Ovary (tissue), 9 donors: ENCODE results near the gene CD109. TPM values are rescaled to one million over a fixed set of nuclear protein-coding genes. Genes with fewer than 3 reads are reported as not detected.
A peak's percentile ranks its signal among the peaks of the same experiment; 100 is the strongest.

Source experiments
- DNase-seq, 5 donors: peaks; one replicate each; pipeline ENCODE4 v3.0.0-alpha.2; 2019 to 2020
- H3K27ac ChIP-seq, 2 donors: fragments of 200-600 bp; one replicate each; pipeline versions ENCODE4 v1.5.1 to v1.8.0; 2019 to 2022
- H3K27me3 ChIP-seq: fragments of 200-600 bp; one replicate; pipeline ENCODE4 v1.8.0; 2022
- H3K36me3 ChIP-seq: fragments of 200-600 bp; sonication (generic); one replicate; pipeline ENCODE4 v1.5.1; 2019
- H3K4me1 ChIP-seq: one replicate; pipeline ENCODE4 v1.8.1; 2013; ENCODE audit warnings: mild to moderate bottlenecking, moderate library complexity; ENCODE audit not compliant: insufficient read depth
- H3K4me3 ChIP-seq: fragments of 200-600 bp; sonication (generic); one replicate; pipeline ENCODE4 v1.5.1; 2017
- H3K9me3 ChIP-seq, 2 donors: fragments of 200-600 bp in 1 of 2; sonication (generic) in 1 of 2; one replicate each; pipeline versions ENCODE4 v1.5.1 to v1.8.1; 2013 to 2019; ENCODE audit warnings: mild to moderate bottlenecking in 1 of 2, moderate library complexity in 1 of 2
- EP300 ChIP-seq: sonication (generic); formaldehyde crosslinking; IDR thresholded peaks from one replicate; pipeline ENCODE4 v1.6.1; 2017; ENCODE audit warnings: antibody characterized with exemption
- POLR2A ChIP-seq: fragments of 450-650 bp; IDR thresholded peaks from one replicate; pipeline ENCODE4 v1.6.1; 2017; ENCODE audit warnings: antibody characterized with exemption, mild to moderate bottlenecking, moderate library complexity
- WGBS, 3 donors: extraction: QIAGEN DNeasy Blood & Tissue Kit in 1 of 3; methylation state at CpG; one replicate each; pipeline versions ENCODE4 v1.1.5 to v1.1.7; 2013 to 2017; 5-methylcytosine and 5-hydroxymethylcytosine counted together
- intact Hi-C, 4 donors: fragments of 100-400 bp; cut with DNase I; formaldehyde crosslinking; loops; one replicate each; pipeline versions ENCODE4 v1.11.0 to v1.15.1; 2022 to 2023
- polyA plus RNA-seq, 2 donors: library from polyadenylated mRNA; stranded (reverse); fragments of 200-250 nt in 1 of 2; fragments of 350-450 nt in 1 of 2; fragmentation: Illumina TruSeq in 1 of 2; extraction: RNeasy Lipid Tissue Mini Kit (QIAGEN cat#74804) in 1 of 2; gene quantifications; one replicate each; pipeline ENCODE4 v1.2.3, GENCODE V29; 2013 to 2014
- total RNA-seq, 7 donors: library from RNA; depleted of rRNA in 2 of 7; stranded (reverse); fragments of >200 nt in 2 of 7; fragmentation: NEBNext Ultra II Directional in 3 of 7; extraction: Animal tissue kit (Norgen Biotek cat#: 25700) in 3 of 7; gene quantifications; one replicate each; pipeline versions ENCODE4 v1.1.0 to v1.2.4, GENCODE V29; 2016 to 2023
- TF ChIP-seq, protein P1 (sequence below), 3 donors: fragments of 450-650 bp in 2 of 3; fragments of 200-600 bp in 1 of 3; IDR thresholded peaks; one replicate each; pipeline versions ENCODE4 v1.5.1 to v1.8.0; 2016 to 2022; ENCODE audit warnings: antibody characterized with exemption in 3 of 3, mild to moderate bottlenecking in 1 of 3
- donor health status: DM: no; HTN: no; CAD: no; lungs with moderate emphysema.
- donor health status: DM: no; HTN: no; CAD: no.
- donor health status: Bipolar disorder and iron deficiency.
- donor health status: DM: yes; HTN: yes; CAD: no.
- donor health status: DM: no; HTN: no; CAD: no.
- donor health status: DM: yes; HTN: yes; CAD: no.

The CD109 gene
- total and polyA plus RNA-seq, 9 donors = 1.2 to 5.8 (median 3.2) TPM

DNA sequence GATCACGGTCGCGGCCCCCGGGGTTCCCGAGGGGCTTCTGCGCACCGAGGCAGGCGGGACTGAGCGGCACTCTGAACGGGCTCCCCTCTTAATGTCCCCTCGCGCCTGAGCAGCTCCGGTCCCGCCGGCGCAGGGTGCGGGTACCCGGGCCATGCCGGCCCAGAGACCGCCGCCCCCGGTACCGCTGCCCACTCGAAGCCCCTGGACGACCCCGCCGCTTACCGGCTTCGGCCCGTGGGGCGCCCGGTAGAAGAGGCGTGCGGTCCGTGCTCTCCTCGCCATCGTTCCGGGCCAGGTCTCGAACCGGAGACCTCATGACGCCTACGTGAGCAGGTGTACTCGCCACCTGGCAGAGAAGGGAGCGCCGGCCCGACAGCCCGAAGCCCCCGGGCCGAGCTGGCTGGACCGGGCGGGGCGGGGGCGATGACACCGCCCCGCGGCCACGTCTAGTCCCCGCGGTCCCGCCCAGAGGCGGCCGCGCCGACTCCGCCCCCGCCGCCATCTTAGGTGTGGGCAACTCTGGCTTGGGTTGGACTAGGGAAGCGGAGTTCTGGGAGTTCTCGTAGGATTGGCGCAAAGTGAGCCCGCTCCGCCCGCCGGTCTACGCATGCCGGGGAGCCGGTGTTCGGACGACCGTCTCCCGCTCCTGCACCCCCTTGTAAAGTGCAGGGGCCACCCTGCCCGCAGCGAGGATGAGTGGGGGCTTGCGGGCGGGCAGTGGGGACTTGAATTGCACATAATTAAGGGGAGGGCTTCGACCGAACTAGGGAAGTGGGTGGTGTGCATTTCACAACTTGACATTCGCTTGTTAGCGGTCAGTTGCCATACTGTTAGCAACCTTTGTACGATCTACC, 42.2 kb upstream of the CD109 start, which contains the start of gene SLC17A5:
Gene SLC17A5 (minus strand): TSS at position 422 of the 854 bp plus-strand sequence. CDS start 106 bp downstream, at position 316.
- H3K27ac ChIP-seq = peak within 1 kb of the TSS; percentile 70 to 75
- H3K36me3 ChIP-seq = no peaks in the 10 kb centered on the region
- intact Hi-C loops = loop anchor here in 2 of 4 donors (1.0 to 2.0 kb wide), 2 partner anchors 133 kb away; partner anchors contain the start of gene EEF1A1 (in 1 of the 2)
- 0% methylated on average over 74 to 90 of the region's 90 CpGs for WGBS, 3 donors
- no peaks in the 10 kb centered on the region for H3K9me3 ChIP-seq
- H3K27me3 ChIP-seq = no peaks in the 10 kb centered on the region
- peak; percentile 88 to 94 (median 92) for DNase-seq
- H3K4me1 ChIP-seq = peaks cover 1% of the 10 kb centered on the region
- TF ChIP-seq POLR2A (peak; percentile 19), EP300 (no peak)
- TF ChIP-seq, protein P1, sequence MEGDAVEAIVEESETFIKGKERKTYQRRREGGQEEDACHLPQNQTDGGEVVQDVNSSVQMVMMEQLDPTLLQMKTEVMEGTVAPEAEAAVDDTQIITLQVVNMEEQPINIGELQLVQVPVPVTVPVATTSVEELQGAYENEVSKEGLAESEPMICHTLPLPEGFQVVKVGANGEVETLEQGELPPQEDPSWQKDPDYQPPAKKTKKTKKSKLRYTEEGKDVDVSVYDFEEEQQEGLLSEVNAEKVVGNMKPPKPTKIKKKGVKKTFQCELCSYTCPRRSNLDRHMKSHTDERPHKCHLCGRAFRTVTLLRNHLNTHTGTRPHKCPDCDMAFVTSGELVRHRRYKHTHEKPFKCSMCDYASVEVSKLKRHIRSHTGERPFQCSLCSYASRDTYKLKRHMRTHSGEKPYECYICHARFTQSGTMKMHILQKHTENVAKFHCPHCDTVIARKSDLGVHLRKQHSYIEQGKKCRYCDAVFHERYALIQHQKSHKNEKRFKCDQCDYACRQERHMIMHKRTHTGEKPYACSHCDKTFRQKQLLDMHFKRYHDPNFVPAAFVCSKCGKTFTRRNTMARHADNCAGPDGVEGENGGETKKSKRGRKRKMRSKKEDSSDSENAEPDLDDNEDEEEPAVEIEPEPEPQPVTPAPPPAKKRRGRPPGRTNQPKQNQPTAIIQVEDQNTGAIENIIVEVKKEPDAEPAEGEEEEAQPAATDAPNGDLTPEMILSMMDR (IDR thresholded peaks at IDR 0.05) = peak in 1 of 3 donors; percentile 14
- H3K4me3 ChIP-seq = peak within 1 kb of the TSS; percentile 72

DNA sequence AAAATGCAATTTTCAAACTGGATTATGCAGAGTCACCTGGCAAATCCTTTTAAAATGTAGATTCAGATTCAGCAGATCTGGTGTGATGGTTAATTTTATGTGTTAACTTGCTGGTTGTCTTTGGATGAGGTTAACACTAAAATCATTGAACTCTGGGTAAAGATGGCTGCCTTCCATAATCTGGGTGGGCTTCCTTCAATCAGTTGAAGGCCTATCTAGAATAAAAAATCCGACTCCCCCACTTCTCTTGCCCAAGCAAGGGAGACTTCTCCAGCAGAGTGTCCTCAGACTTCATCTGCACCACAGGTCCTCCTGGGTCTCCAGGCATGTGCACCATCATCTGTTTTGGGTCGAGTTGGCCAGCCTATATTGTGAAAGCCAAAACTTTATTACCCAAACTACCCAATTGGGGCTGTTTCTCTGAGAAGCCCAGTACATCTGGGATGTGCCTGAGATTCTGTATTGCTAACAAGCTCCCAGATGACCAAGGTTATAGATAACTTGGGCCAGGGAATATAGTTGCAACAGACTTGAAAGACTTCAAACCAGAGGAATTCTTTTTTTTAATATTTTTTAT, 40.6 kb upstream of the CD109 start:
- intact Hi-C loops = no loop called here
- H3K4me3 ChIP-seq = peak overlapping the region; percentile 72
- TF ChIP-seq, protein P1 (IDR thresholded peaks at IDR 0.05) = no peak
- TF ChIP-seq EP300 (no peak), POLR2A (no peak)

DNA sequence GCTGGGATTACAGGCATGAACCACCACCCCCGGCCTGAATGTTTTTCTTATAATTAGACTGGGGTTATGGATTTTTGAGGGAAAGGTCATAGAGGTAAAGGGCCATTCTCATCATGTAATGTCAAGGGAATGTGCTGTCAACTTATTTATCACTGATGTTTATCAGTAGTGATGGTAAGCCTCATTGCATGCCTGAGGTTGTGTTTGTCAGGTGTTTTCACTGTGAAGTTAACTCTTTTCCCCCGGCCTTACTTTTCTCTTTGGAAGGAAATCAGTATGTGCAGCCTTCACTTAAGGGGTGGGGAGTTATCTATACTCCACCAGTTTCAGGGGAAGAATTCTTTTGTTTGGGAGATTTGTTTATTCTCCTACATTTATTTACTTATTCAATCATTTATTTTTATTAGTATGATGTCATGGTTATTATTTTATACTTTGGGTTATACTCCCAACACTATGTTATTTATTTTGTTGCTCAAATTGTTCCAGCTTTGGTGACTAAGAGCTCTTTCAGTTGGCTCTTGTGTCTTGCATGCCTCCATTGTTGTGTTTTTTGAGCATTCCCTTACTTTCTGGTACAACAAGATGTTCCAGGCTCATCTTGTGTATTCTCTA, 39.4 kb upstream of the CD109 start:
- no peak for DNase-seq
- intact Hi-C loops = no loop called here
- TF ChIP-seq, protein P1 (IDR thresholded peaks at IDR 0.05) = no peak
- no peak for TF ChIP-seq POLR2A
- TF ChIP-seq EP300 = no peak
- WGBS, 3 donors = 90 to 92% (median 90%) methylated on average over 2 of the region's 2 CpGs
- H3K27me3 ChIP-seq = no peaks in the 10 kb centered on the region
- peaks cover 1% of the 10 kb centered on the region for H3K4me1 ChIP-seq
- H3K4me3 ChIP-seq = no peak overlapping the region
- no peaks in the 10 kb centered on the region for H3K9me3 ChIP-seq
- no peak overlapping the region for H3K27ac ChIP-seq
- no peaks in the 10 kb centered on the region for H3K36me3 ChIP-seq

More for the DNA sequence above, 40.6 kb upstream of the CD109 start:
- no peaks in the 10 kb centered on the region for H3K36me3 ChIP-seq
- 67 to 90% (median 79%) methylated on average over 2 of the region's 2 CpGs for whole genome bisulfite sequencing, 3 donors
- H3K27me3 ChIP-seq = no peaks in the 10 kb centered on the region
- DNase-seq = no peak
- H3K4me1 ChIP-seq = peaks cover 1% of the 10 kb centered on the region
- no peaks in the 10 kb centered on the region for H3K9me3 ChIP-seq
- no peak overlapping the region for H3K27ac ChIP-seq

DNA sequence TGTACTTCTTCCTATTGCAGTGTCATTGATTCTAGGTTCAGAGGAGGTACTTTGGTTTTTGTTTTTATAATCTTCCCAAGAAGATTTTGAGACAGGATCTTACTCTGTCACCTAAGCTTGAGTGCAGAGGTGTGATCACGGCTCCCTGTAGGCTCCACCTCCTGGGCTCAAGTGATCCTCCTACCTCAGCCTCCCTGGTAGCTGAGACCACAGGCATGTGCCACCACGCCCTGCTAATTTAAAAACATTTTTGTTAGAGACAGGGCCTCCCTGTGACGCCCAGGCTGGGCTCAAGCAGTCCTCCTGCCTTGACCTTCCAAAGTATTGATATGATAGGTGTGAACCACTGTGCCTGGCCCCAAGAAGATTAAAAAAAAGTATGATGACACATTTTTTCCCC, 38.8 kb upstream of the CD109 start:
- TF ChIP-seq EP300 (no peak), POLR2A (no peak)
- TF ChIP-seq, protein P1 (IDR thresholded peaks at IDR 0.05) = no peak
- Histone ChIP-seq H3K27me3 (no peaks in the 10 kb centered on the region), H3K4me1 (peaks cover 1% of the 10 kb centered on the region), H3K27ac (no peak overlapping the region), H3K9me3 (no peaks in the 10 kb centered on the region), H3K4me3 (no peak overlapping the region), H3K36me3 (no peaks in the 10 kb centered on the region)
- intact Hi-C loops = no loop called here
- DNase-seq = no peak
- 79 to 93% (median 88%) methylated on average over 3 of the region's 3 CpGs for WGBS, 3 donors
